ENCODE measurements around the gene AOAH. TPM values are rescaled to one million over a fixed set of nuclear protein-coding genes. Genes with fewer than 3 reads are reported as not detected.

Gene AOAH
- total and polyA plus RNA-seq, 12 donors, result 3.4 to 52.0 (median 13.6) TPM

- no peak for DNase-seq
- 35 to 47% (median 39%) methylated on average over 4 to 5 of the region's 5 CpGs for WGBS, 4 donors
- no peak overlapping the region for H3K27ac ChIP-seq
- intact Hi-C loops (cut with DNase I), result no loop called here
- no peak overlapping the region for H3K4me3 ChIP-seq
- H3K27me3 ChIP-seq, result no peaks in the 10 kb centered on the region
- TF ChIP-seq POLR2A (IDR thresholded peaks at IDR 0.05) (no peak), CTCF (IDR thresholded peaks at IDR 0.05) (no peak)
- no peaks in the 10 kb centered on the region for H3K4me1 ChIP-seq (replicated peaks in 1 of 2)
- no peaks in the 10 kb centered on the region for H3K36me3 ChIP-seq (replicated peaks in 1 of 2)
- no peaks in the 10 kb centered on the region for H3K9me3 ChIP-seq (replicated peaks in 1 of 3)
These were observed 176.9 kb downstream of the AOAH start for GRCh38 chr7:36547416-36547815.

- TF ChIP-seq POLR2A (IDR thresholded peaks at IDR 0.05) (no peak), CTCF (IDR thresholded peaks at IDR 0.05) (no peak)
- no peaks in the 10 kb centered on the region for H3K9me3 ChIP-seq (replicated peaks in 1 of 3)
- H3K36me3 ChIP-seq (replicated peaks in 1 of 2), result no peaks in the 10 kb centered on the region
- DNase-seq, result no peak
- H3K4me3 ChIP-seq, result no peak overlapping the region
- intact Hi-C loops (cut with DNase I), result no loop called here
- no peak overlapping the region for H3K27ac ChIP-seq
- WGBS, 4 donors, result 29 to 45% (median 39%) methylated on average over 1 of the region's 1 CpG
- no peaks in the 10 kb centered on the region for H3K4me1 ChIP-seq (replicated peaks in 1 of 2)
- no peaks in the 10 kb centered on the region for H3K27me3 ChIP-seq
These were observed 178.0 kb downstream of the AOAH start for GRCh38 chr7:36546331-36546730.

DNA sequence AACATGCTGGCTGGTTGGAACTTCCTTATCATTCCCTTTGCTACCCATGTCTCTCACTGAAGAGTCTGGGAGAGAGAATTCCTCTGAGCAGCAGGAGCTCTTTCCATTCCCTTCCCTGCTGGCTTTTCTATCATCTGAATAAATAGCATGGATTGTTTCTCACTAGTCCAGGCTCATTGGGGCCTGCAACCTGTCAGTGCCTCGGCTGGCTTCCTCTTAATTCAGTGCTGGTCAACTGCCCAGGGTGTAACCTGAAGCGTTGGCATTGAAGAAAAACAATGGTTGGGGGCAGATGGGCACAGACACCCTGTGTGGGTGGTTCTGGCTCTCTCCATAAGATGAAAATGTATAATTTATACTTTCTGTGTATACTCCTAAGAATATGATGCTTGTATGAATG, 179.0 kb downstream of the AOAH start:
- intact Hi-C loops (cut with DNase I), result no loop called here
- WGBS, 4 donors, result 57 to 75% (median 68%) methylated on average over 2 of the region's 2 CpGs
- TF ChIP-seq POLR2A (IDR thresholded peaks at IDR 0.05) (no peak), CTCF (IDR thresholded peaks at IDR 0.05) (no peak)

DNA sequence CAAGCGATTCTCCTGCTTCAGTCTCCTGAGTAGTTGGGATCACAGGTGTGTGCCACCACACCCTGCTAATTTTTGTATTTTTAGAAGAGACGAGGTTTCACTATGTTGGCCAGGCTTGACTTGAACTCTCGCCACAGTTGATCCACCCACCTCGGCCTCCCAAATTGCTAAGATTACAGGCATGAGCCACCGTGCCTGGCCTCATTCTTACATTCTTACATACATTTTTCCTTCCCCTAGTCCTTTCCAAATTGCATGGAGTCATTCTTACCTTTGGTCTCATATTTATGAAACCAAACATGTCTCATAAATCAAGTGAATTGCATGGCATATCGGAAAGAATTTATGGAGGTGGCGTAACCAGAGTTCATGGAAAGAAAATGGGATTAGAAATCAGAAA, 186.2 kb downstream of the AOAH start:
- intact Hi-C loops (cut with DNase I), result no loop called here
- no peaks in the 10 kb centered on the region for H3K4me1 ChIP-seq (replicated peaks in 1 of 2)
- WGBS, 4 donors, result 70 to 83% (median 77%) methylated on average over 7 of the region's 7 CpGs
- no peaks in the 10 kb centered on the region for H3K36me3 ChIP-seq (replicated peaks in 1 of 2)
- no peaks in the 10 kb centered on the region for H3K9me3 ChIP-seq (replicated peaks in 1 of 3)
- no peak for DNase-seq
- TF ChIP-seq CTCF (IDR thresholded peaks at IDR 0.05), result no peak
- TF ChIP-seq POLR2A (IDR thresholded peaks at IDR 0.05), result no peak
- H3K27me3 ChIP-seq, result no peaks in the 10 kb centered on the region
- no peak overlapping the region for H3K4me3 ChIP-seq
- no peak overlapping the region for H3K27ac ChIP-seq

More for the DNA sequence above, 179.0 kb downstream of the AOAH start:
- Histone ChIP-seq H3K27me3 (no peaks in the 10 kb centered on the region), H3K36me3 (replicated peaks in 1 of 2) (no peaks in the 10 kb centered on the region), H3K4me1 (replicated peaks in 1 of 2) (no peaks in the 10 kb centered on the region), H3K27ac (no peak overlapping the region), H3K4me3 (no peak overlapping the region), H3K9me3 (replicated peaks in 1 of 3) (no peaks in the 10 kb centered on the region)
- no peak for DNase-seq

Measured in adrenal gland (tissue), 12 donors.